HEK293 (cell line): ENCODE data around the gene METRNL.

Experiments used
- CTCF ChIA-PET: fragments of 350-600 bp; formaldehyde crosslinking; extraction: SDS; loops from one replicate; lab custom pipeline; 2021; ENCODE audit warnings: antibody characterized with exemption; lab: Yijun Ruan, JAX
- POLR2A ChIA-PET: fragments of 300-600 bp; formaldehyde crosslinking; extraction: SDS; loops from one replicate; lab custom pipeline; 2020; ENCODE audit warnings: antibody characterized with exemption, inconsistent platforms; lab: Yijun Ruan, JAX
- H3K27ac ChIP-seq: fragments of 200-500 bp; sonication (Bioruptor generic); 2 replicates; pipeline ENCODE4 v1.5.1; 2014; ENCODE audit warnings: low read depth, low read length, control low read depth, inconsistent platforms; ENCODE audit errors: extremely low read depth
- H3K36me3 ChIP-seq, 2 experiments: fragments of 200-500 bp in 1 of 2; sonication (Bioruptor generic) in 1 of 2; 1 replicate in 1 of 2; 2 replicates in 1 of 2; pipeline ENCODE4 v1.5.1; 2014 to 2017; ENCODE audit warnings: inconsistent platforms in 2 of 2, low read length in 2 of 2; ENCODE audit not compliant: control insufficient read depth in 2 of 2, insufficient read depth in 1 of 2
- H3K4me1 ChIP-seq: fragments of 200-500 bp; sonication (Bioruptor generic); 2 replicates; pipeline ENCODE4 v1.5.1; 2014; ENCODE audit warnings: mild to moderate bottlenecking, low read length, inconsistent platforms; ENCODE audit not compliant: control insufficient read depth, insufficient read depth
- H3K4me3 ChIP-seq: 2 replicates; pipeline ENCODE4 v1.5.1; 2011; ENCODE audit warnings: low read depth, mild to moderate bottlenecking, control low read depth, low read length, moderate library complexity
- H3K9me3 ChIP-seq: fragments of 200-500 bp; sonication (Bioruptor generic); 2 replicates; pipeline ENCODE4 v1.5.1; 2014; ENCODE audit warnings: low read depth, low read length, inconsistent platforms; ENCODE audit not compliant: control insufficient read depth, insufficient read depth
- BCL11B ChIP-seq: fragments of 450-650 bp; formaldehyde crosslinking; IDR thresholded peaks from 2 replicates; pipeline ENCODE4 v1.5.1; 2016; ENCODE audit warnings: low read depth, missing biosample characterization, missing genetic modification characterization
- GLIS2 ChIP-seq: fragments of 450-650 bp; formaldehyde crosslinking; IDR thresholded peaks from 2 replicates; pipeline ENCODE4 v1.5.1; 2016; ENCODE audit warnings: missing biosample characterization, missing genetic modification characterization
- PRDM2 ChIP-seq: fragments of 450-650 bp; formaldehyde crosslinking; IDR thresholded peaks from 2 replicates; pipeline ENCODE4 v1.5.1; 2016; ENCODE audit warnings: missing biosample characterization, missing genetic modification characterization, borderline replicate concordance
- YY2 ChIP-seq: fragments of 450-650 bp; formaldehyde crosslinking; IDR thresholded peaks from 2 replicates; pipeline ENCODE4 v1.5.1; 2016; ENCODE audit warnings: missing biosample characterization, missing genetic modification characterization
- ZBTB1 ChIP-seq: fragments of 450-650 bp; formaldehyde crosslinking; IDR thresholded peaks from 2 replicates; pipeline ENCODE4 v1.5.1; 2016; ENCODE audit warnings: missing biosample characterization, missing genetic modification characterization
- ZBTB44 ChIP-seq: fragments of 450-650 bp; IDR thresholded peaks from 2 replicates; pipeline ENCODE4 v1.5.1; 2018; ENCODE audit warnings: missing biosample characterization, mild to moderate bottlenecking, missing genetic modification characterization
- ZEB2 ChIP-seq: fragments of 450-650 bp; formaldehyde crosslinking; IDR thresholded peaks from 2 replicates; pipeline ENCODE4 v1.5.1; 2016; ENCODE audit warnings: missing biosample characterization, missing genetic modification characterization
- ZIC2 ChIP-seq: fragments of 450-650 bp; formaldehyde crosslinking; IDR thresholded peaks from 2 replicates; pipeline ENCODE4 v1.5.1; 2016; ENCODE audit warnings: missing biosample characterization, missing genetic modification characterization
- ZNF19 ChIP-seq: fragments of 450-650 bp; formaldehyde crosslinking; IDR thresholded peaks from 2 replicates; pipeline ENCODE4; 2016; ENCODE audit warnings: missing biosample characterization, missing genetic modification characterization, low read depth
- ZNF23 ChIP-seq: fragments of 450-650 bp; formaldehyde crosslinking; IDR thresholded peaks from 2 replicates; pipeline ENCODE4 v1.5.1; 2016; ENCODE audit warnings: missing biosample characterization, missing genetic modification characterization, borderline replicate concordance
- ZNF26 ChIP-seq: fragments of 450-650 bp; formaldehyde crosslinking; IDR thresholded peaks from 2 replicates; pipeline ENCODE4 v1.5.1; 2016; ENCODE audit warnings: missing biosample characterization, missing genetic modification characterization
- ZNF324 ChIP-seq: fragments of 450-650 bp; formaldehyde crosslinking; IDR thresholded peaks from 2 replicates; pipeline ENCODE4 v1.5.1; 2016; ENCODE audit warnings: missing biosample characterization, missing genetic modification characterization
- ZNF555 ChIP-seq: fragments of 450-650 bp; formaldehyde crosslinking; conservative IDR thresholded peaks from 2 replicates; pipeline ENCODE4 v1.5.1; 2017; ENCODE audit warnings: missing biosample characterization, mild to moderate bottlenecking, missing genetic modification characterization, inconsistent platforms
- ZNF580 ChIP-seq: fragments of 450-650 bp; formaldehyde crosslinking; IDR thresholded peaks from 2 replicates; pipeline ENCODE4 v1.5.1; 2016; ENCODE audit warnings: missing biosample characterization, missing genetic modification characterization
- ZNF621 ChIP-seq: fragments of 450-650 bp; formaldehyde crosslinking; IDR thresholded peaks from 2 replicates; pipeline ENCODE4 v1.5.1; 2017; ENCODE audit warnings: missing biosample characterization, missing genetic modification characterization
- ZNF664 ChIP-seq: fragments of 450-650 bp; formaldehyde crosslinking; IDR thresholded peaks from 2 replicates; pipeline ENCODE4 v1.5.1; 2016; ENCODE audit warnings: missing biosample characterization, missing genetic modification characterization
- ZNF776 ChIP-seq: fragments of 450-650 bp; formaldehyde crosslinking; IDR thresholded peaks from 2 replicates; pipeline ENCODE4 v1.5.0; 2017; ENCODE audit warnings: missing biosample characterization, missing genetic modification characterization, borderline replicate concordance
- ZNF777 ChIP-seq: fragments of 450-650 bp; formaldehyde crosslinking; IDR thresholded peaks from 2 replicates; pipeline ENCODE4 v1.5.1; 2017; ENCODE audit warnings: missing biosample characterization, missing genetic modification characterization, borderline replicate concordance
- ZNF792 ChIP-seq: fragments of 450-650 bp; formaldehyde crosslinking; IDR thresholded peaks from 2 replicates; pipeline ENCODE4 v1.5.1; 2016; ENCODE audit warnings: missing biosample characterization, missing genetic modification characterization
- ZSCAN16 ChIP-seq: fragments of 450-650 bp; formaldehyde crosslinking; IDR thresholded peaks from 2 replicates; pipeline ENCODE4 v1.5.1; 2016; ENCODE audit warnings: missing biosample characterization, missing genetic modification characterization
- TF ChIP-seq, protein P1 (sequence below): sonication (generic); formaldehyde crosslinking; IDR thresholded peaks from 2 replicates; pipeline ENCODE4 v1.8.1; 2022; ENCODE audit warnings: mild to moderate bottlenecking, moderate library complexity, missing genetic modification reagents

Gene METRNL

GRCh38 chr17:83036193-83036592, 43.2 kb upstream of the METRNL start:
- peaks cover 0 to 16% of the 10 kb centered on the region in 2 experiments; a peak in 1 of 3 replicates for H3K36me3 ChIP-seq
- H3K9me3 ChIP-seq = no peaks in the 10 kb centered on the region
- TF ChIP-seq ZNF580 (tag by site-specific recombination) = no peak
- TF ChIP-seq ZNF324 (tag by site-specific recombination) = no peak
- TF ChIP-seq, protein P1, sequence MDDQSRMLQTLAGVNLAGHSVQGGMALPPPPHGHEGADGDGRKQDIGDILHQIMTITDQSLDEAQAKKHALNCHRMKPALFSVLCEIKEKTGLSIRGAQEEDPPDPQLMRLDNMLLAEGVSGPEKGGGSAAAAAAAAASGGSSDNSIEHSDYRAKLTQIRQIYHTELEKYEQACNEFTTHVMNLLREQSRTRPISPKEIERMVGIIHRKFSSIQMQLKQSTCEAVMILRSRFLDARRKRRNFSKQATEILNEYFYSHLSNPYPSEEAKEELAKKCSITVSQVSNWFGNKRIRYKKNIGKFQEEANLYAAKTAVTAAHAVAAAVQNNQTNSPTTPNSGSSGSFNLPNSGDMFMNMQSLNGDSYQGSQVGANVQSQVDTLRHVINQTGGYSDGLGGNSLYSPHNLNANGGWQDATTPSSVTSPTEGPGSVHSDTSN = no peak
- TF ChIP-seq ZBTB1 = no peak
- no peak for TF ChIP-seq GLIS2 (tag by site-specific recombination)
- no peak for TF ChIP-seq ZNF664 (tag by site-specific recombination)
- TF ChIP-seq, all 188 proteins: peak for 0
- no peak overlapping the region for H3K27ac ChIP-seq
- CTCF ChIA-PET = no interaction called here
- no peak overlapping the region for H3K4me3 ChIP-seq
- POLR2A ChIA-PET = no interaction called here
- H3K4me1 ChIP-seq = no peaks in the 10 kb centered on the region

DNA sequence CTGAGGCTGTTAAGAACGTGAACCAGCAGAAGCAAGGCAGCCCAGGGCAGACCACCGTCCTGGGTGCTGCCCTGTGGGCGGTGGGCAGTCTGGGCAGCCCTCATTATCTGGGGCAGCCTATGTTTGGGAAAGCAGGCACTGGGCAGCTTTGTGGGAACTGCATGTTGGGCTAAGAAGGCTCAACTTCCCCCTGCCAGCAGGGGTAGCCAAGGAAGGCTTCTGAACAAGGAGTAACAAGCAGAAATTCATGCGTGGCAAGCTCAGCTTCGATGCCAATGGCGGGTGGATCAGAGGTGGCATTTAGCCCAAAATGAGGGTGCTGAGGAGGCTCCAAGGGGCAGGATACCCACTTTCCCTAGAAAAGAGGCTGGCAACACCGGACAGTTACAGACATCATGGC, 42.7 kb upstream of the METRNL start:
- Histone ChIP-seq H3K4me3 (no peak overlapping the region), H3K36me3 (peaks cover 0 to 15% of the 10 kb centered on the region in 2 experiments; a peak in 1 of 3 replicates)
- TF ChIP-seq YY2 (no peak), ZNF19 (tag by site-specific recombination) (no peak), ZNF792 (tag by site-specific recombination) (no peak)
- TF ChIP-seq, all 188 proteins: peak for 0
- ChIA-PET CTCF (no interaction called here), POLR2A (no interaction called here)
- H3K9me3 ChIP-seq = no peaks in the 10 kb centered on the region
- H3K27ac ChIP-seq = no peak overlapping the region
- H3K4me1 ChIP-seq = no peaks in the 10 kb centered on the region

DNA sequence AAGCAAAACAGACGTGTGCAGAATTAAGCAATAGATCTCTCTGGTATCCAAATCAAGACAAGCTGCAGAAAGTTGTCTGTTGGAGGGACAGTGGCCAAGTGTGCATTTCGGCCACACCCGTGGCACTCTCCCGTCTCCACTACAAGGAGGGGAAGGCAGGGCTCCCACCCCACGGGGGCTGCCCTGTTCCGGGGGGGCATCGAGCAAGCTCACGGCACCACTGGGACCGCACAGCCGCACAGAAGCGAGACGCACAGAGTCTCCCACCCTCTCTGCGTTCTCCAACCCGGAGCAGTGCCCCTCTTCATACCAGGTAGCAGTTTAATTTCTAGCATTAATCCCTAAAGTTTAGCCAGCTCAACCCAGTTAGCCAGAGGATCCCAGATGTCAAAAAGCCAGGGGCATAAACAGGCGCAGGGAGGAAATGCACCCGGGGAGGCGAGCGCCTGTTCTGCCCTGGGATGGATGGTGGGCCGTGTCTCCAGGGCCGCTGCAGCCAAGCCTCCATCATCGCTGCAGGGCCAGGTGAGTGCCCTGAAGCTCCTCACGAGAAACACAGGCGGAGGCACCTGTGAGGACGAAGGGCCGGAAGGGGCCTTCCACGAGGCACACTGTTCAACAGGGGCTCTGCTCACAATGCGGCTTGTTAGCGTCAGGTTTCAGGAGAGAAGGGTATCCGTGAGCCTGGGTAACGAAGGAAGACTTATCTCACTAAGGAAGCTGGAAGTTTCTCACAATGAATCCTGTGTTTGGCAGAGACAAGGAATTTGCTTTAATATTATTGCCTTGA, 42.1 kb upstream of the METRNL start:
- Histone ChIP-seq H3K27ac (no peak overlapping the region), H3K36me3 (peaks cover 0 to 20% of the 10 kb centered on the region in 2 experiments; a peak in 1 of 3 replicates), H3K4me3 (no peak overlapping the region), H3K9me3 (no peaks in the 10 kb centered on the region), H3K4me1 (no peaks in the 10 kb centered on the region)
- ChIA-PET CTCF (no interaction called here), POLR2A (no interaction called here)
- TF ChIP-seq ZNF776 (tag by site-specific recombination) (no peak), ZNF621 (tag by site-specific recombination) (no peak), ZNF664 (tag by site-specific recombination) (no peak), BCL11B (no peak), PRDM2 (tag by site-specific recombination) (no peak), ZBTB44 (tag by site-specific recombination) (no peak), ZEB2 (tag by site-specific recombination) (no peak), ZNF555 (tag by site-specific recombination) (no peak), ZNF26 (tag by site-specific recombination) (no peak), ZNF23 (tag by site-specific recombination) (no peak), ZIC2 (tag by site-specific recombination) (no peak), ZSCAN16 (tag by site-specific recombination) (no peak), ZNF777 (tag by site-specific recombination) (no peak)
